GM21619 (cell line): ENCODE data around the gene TMEM187.
A peak's percentile ranks its signal among the peaks of the same experiment; 100 is the strongest.
"Not testable (repeated sequence)": the region's sequence is repeated elsewhere in the genome, so short reads cannot be mapped to it uniquely, and the experiment has no call there.

ENCODE experiments used
- ATAC-seq: cut with Tn5 transposase; IDR thresholded peaks from one replicate; pipeline ENCODE4 v1.9.1; 2021; ENCODE audit not compliant: unreplicated experiment

TMEM187 gene

DNA sequence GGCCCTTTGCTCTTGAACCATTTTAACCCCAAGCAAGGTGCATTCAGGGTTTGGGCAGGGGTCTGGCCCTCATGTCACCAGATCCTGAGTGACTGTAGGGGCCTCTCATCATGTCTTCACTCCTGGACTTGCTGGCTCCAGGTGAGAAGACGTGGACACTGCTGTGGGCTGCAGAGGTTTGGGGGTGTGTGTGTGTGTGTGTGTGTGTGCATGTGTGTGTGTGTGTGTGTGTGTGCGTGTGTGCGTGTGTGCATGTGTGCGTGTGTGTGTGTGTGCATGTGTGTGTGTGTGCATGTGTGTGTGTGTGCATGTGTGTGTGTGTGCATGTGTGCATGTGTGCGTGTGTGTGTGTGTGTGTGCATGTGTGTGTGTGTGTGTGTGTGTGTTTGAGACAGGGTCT is 21.8 kb downstream of the TMEM187 start:
- not testable (repeated sequence) for ATAC-seq

DNA sequence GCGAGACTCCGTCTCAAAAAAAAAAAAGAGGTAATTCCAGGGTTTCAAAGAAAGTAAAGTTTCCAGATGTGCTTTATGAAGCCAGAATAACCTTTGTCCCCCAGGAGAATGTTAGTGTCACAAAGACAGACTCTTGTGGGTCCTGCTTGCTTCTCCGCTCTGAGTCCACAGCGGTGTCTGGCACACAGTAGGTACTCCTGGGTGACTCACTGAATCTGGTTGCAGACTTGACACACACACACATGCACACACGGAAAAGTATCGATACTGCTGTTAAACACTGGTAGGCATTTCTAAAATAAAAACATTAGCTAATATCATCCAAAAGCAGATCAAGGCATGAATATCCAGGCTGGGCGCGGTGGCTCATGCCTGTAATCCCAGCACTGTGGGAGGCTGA is 22.9 kb downstream of the TMEM187 start:
- no peak for ATAC-seq

DNA sequence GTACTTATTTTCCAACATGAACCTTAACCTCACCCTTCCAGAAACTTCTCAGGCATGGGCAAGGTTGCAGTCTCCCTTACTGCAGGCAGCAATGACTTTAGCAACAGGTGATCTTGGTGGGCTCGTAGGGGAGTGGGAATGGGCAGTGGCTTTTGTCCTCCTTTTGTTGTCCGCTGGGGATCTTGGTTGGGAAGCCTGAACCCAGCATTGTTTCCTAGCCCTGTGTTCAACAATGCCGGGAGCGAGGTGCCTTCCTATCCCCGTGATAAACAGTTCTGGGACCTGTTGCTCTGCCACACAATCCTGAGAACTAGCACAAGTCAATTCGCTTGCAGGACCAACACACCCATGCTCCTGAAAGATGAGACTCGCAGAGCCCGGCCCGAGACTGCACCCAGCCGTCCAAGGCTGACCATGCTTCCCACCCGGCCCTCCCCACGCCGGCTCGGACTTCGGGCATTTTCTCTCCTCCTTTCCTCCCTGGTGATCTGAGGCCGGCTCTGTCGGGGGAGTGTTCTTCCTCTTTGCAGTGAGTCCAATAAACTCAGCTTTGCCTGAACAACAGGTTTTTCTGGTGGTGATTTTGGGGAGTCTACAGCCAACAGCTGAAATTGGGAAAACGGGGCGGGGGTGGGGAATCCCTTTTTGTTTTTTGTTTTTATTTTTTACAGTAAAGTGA is 26.9 kb downstream of the TMEM187 start:
- ATAC-seq: no peak

DNA sequence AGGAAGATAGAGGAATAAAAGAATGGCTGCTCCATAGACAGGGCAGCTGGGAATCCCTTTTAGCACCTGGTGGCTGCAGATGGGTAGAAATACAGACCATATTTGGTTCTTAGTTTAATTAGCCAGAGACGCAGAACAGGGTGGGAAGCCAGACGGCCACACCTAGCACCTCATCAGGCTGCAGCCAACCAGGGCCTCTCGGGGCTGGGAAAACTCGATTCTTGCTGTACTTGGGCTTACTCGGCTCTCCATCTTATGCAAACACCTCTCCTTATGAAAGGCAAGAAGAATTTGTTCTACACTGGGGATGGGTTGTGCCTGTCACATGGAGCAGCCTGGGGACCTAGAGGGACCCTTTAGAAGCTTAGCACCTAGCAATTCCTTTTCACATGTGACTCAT is 27.5 kb downstream of the TMEM187 start:
- no peak for ATAC-seq

DNA sequence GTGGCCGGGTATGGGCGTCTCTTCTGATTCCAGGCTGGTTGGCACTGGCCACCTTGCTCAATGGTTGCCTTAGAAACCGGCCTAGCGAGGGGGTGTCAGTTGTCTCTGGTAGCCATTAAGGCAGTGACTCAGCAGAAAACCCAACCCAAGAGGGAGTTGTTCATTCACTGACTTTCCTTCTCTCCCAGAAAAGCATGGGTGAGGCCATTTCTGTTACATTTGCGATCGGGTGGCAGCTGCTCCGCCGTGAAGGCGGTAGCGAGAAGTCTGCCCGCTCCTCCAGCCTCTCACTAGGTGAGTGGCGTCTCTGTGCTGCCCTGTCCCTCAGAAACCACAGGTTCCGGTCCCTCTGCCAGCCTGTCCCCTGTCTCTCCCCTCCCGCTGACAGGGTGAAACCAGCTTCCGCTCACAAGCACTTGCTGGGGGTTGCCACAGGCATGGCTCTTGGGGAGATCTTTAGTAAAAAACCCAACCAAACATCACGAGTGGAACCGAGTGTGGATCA is 29.7 kb downstream of the TMEM187 start:
- peak; percentile 62 for ATAC-seq

DNA sequence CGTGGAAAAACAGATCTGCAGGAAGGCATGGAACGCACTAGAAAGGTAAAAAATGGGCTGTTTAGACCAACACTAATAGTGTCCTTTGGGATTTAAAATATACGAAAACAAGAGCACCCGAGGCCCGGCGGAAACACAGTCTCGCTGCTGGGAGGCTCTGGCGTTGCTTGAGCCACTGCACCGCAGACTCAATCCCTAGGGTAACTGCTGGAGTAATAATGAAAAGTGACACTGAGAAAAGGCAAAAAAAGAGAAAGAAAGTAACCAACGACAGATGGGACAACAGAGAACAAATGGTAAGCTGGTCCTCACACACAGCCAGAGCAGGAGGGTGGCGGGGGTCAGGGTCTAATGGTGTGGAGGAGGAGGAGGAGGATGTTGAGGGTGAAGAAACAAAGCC is 31.8 kb downstream of the TMEM187 start:
- ATAC-seq: no peak

DNA sequence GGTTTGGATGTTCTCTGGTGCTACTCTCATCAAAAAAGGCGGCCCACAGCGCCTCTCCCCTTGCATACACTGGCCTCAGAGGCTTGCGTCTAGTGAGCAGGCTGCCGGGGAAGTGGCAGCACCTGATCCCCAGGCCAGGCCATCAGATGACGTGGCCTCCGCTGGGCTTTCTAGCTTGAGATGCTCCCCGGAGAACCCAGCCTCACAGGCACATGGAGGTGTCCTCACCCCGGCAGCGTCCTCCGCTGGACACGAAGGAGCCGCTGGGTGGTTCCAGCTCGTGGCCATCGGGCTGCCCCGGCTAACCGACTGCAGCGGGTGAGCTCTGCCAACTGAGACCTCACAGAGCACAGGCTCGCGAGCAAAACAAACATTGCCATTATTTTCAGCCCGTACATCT is 34.4 kb downstream of the TMEM187 start:
- ATAC-seq: no peak

DNA sequence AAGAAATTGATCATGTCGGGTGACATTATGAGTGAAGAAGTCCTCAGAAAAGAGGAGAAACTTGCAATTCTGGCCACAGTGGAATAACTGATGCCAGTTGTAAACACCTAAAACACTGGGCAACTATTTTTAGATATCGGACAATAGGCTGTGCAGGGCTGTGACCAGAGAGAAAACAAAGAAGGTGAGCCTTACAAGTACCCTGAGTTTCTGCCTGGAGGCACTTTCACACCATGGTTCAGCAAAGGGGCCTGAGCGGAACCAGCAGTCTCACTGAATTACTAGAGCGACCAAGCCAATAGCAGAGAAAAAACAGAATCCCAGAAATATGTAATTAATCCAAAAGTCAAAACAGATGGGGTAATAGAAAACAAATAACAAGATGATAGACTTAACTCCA is 36.0 kb downstream of the TMEM187 start:
- no peak for ATAC-seq

DNA sequence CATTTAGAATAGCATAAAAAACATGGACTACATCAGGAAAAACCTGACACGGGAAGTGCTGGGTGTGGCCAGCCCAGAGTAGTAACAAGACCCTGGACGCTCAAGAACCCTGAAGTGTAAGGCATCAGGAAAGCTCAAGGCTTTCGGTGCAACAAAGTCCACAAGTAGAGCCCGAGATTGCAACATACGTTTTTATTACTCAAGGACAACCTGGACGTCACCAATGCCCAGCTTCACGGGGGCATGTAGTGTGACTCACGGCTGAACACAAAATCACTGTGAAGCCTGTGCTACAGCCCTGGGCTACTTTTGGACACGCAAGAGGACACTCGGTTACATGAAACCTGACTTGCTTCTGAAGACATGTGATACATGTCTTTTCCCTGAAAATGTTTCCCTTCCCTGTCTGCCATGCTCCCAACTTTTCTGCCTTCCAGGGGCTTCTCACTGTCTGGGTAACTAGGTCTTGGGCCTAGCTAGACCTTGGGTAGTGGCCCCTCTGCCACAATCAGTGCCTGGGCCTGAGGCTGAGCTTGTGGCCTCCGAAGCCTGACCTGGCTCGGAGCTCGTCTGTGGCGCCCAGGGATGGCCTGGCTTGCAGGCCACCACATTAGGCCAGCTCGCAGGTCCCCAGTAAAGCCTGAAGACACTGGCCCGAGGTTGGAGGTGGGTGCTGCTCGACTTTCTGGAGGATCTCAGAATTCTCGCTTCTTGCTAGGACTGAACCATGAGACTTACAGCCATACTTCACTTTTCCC is 38.0 kb downstream of the TMEM187 start:
- no peak for ATAC-seq

DNA sequence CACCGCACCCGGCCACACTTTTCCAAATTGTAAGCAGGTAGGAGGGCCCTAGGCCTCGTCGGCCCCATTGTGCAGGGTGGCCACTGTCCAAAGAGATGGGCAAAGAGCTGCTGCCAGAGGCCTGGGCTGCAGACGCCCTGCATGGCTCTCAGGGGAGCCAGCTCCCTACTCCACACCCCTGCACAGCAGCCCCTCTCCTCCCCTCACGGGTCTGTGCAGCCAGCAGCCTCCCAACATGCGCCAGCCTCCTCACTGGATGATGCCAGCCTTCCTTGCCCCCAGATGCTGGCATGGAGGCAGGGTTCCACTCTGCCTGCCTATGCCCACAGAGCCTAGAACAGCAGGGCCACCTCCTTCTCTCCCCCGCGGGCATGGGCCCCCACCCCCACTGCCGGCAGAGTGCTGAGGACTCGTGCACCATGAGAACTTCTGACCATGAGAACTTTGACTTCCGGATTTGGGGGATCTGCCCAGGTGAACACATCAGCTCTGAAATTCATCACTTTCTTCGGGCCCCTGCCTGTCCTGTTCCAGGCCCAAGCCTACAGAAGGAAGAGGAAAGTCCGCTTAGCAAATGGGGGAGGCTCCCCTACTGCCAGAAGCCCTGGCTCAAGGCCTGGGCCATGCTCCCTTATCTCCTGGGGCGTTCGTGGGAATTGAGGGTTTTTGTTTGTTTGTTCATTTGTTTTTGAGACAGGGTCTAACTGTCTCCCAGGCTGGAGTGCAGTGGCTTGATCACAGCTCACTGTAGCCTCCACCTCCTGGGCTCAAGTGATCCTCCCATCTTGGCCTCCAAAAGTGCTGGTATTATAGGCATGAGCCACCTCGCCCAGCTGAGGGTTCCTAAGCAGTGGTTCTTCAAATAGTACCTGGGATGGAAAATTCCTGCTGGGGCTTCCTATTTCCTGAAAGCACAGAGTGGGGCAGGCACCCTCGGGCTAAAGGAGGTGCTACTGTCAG is 39.1 kb downstream of the TMEM187 start:
- ATAC-seq: no peak

DNA sequence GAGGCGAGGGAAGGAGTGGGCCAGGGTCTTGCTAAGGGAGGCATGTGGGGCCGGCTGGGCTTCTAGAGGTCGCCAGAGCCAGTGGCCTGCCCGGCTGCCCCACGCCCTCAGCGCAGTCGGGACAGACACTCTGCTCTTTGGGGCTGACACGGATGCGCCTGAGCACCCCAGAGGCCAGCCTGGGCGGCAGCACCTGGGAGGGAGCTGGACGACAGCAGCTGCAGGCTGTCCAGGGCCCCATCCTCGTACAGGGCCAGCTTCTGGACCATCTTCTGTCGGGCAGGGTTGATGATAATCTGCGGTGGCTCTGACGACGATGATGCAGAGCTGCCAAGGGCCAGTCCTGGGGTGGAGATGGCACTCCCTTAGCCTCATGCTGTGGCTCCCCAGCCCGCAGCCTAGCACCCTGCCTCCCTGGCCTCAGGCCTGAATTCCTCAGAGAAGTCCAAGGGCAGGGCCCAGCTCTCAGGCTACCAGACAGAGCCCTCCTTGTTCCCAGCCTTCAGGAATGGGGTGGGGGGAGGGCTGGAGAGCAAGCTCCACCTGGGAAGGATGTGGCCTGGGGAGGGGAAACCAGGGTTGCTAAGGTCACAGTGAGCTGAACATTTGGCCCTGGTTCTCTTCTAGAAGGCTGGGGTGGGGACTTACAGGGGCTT is 39.9 kb downstream of the TMEM187 start:
- no peak for ATAC-seq

DNA sequence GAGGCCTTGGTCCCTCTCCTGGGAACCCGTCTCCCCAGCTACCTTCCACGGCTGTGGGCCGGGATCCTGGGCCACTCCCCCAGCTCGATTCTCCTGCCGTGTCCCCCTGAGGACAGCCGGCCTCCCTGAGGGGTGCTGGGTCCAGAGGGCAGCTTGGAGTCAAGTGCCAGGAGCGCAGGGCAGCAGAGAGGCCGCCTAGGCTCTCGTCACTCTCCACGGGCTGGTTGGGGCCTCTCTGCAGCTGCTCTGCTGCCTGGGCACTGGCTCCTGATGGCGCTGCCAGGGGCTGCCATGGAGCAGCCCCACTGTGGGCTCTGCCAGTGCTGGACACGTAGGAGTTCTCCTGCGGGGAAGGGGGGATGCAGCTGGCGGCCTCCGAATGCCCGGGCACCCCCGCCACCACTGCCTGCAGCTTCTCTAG is 40.5 kb downstream of the TMEM187 start:
- ATAC-seq: no peak

DNA sequence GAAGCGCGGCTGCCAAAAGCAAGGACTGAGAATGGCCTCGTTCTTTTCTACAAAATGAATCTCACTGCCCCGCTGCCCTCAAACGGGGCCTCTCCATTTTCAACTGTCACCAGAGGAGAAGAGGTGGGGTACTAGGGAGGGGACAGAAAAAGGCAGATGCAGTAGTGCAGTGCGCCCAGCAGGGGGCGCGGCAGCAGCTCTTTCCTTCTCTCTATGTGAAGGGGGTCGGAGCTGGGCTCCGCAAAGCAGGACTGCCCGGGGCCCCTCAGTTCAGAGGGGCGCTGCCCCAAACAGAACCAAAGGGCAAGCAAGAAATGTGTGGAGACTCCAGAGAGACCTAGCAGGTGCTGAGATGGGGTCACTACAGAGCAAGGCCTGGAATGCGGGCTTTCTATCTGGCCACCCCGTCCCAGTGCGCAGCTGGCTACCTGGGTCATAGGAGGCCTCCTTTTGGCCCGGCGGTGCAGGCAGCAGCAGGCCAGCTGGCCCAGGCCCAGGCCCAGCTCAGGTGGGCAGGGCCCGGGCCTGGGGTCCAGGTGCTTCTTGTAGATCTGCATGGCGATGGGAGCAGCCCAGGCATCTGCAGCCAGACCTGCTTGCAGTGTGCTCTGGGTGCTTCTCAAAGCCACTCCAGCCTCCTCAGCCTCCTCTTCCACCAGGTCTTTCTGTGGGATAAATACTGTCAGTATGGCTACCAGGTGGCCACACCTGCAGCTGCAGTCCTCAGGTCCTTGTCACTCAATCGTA is 41.2 kb downstream of the TMEM187 start:
- no peak for ATAC-seq

DNA sequence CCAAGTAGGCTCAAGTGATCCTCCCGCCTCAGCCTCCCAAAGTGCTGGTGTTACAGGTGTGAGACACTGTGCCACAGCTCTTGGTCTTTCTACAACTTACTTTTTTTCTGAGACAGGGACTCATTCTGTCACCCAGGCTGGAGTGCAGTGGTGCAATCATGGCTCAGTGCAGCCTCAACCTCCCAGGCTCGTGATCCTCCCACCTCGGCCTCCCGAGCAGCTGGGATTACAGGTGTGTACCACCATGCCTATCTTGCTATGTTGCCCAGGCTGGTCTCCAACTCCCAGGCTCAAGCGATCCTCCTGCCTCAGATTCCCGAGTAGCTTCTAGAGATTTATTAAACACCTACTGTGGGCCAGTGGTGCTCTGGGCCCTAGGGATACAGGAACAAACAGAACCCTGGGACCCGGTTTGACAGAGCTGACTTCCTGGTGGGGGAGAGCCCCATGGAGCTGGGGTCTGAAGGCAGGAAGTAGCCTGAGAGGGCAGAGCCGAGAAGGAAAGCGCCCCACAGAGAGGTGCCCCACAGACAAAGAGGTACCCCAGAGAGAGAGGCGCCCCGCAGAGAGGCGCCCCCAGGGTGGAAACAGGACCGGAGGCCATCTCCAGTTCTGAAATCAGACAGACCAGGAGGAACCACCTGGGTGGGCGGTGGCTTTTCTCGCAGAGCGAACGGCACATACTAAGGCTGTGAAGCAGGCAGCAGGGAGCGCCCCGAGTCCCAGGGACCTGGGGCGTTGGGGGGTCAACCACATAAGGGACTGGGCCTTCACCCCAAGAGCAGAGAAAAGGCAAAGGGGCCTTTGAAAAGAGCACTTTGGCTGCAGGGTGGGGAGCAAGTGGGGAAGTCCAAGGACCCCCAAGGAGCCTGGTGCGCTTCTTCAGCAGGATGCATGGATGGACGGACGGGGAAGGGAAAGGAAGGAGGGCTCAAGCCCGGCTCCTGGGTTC is 42.2 kb downstream of the TMEM187 start:
- no peak for ATAC-seq

DNA sequence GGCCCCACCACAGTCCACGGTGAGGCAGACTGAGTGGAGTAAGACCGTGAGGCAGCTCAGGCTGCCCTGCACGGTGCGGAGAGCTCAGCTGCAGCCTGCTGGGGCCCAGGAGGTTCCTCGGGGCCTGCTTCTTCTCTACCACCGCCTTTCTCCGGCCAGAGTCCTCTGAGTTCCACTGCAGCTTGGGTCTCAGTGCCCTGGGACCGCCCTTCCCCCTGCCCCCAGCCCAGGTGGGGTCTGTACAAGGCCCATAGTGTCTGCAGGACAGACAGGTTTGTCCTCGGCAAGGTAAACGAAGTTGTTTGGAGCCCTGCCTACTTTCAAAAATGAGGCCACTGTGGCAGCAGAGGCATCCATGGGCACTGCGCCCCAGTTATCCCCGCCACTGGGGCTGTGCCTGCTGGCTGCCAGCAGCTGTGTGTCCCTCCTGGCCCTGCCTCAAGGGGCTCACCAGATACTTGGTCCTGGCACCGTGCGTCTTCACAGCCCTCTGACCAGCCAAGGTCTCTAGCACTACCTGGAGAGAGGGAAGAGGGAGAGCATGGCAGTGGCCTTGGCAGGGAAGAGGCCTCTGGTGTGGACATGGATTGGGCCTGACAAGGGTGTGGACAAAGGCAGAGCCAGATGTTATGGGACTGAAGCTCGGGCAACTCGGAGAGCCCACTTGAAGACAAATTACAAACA is 43.2 kb downstream of the TMEM187 start:
- ATAC-seq: no peak

DNA sequence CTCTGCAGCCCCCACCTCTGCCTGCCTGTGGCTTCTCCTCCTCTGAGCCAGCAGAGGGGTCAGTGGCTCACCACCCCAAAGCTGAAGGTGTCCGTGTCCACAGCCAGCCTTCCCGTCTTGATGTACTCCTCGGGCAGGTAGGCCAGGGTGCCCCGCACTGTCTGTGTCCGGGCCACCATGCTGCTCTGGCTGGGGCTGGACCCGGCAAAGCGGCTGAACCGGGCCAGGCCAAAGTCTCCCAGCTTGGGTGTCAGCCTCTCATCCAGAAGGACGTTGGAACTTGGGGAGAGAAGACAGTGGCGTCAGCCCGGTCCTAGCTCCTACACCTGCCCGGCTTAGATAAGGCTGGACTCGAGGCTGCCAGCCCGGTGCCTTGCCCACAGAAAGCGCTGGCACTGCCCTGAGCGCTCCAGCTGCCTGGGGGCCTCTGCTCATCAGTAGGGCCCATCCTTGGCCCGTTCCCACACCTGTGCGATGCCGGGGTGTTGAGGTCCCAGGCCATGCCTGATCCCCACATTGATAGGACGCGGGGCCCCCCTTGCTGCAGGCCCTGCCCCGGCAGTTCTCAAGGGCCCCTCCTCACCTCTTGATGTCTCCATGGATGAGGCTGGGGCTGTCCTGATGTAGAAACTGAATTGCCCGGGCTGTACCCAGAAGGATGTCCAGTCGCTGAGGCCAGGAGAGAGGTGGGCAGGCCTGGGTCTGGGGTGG is 44.0 kb downstream of the TMEM187 start:
- ATAC-seq: no peak

DNA sequence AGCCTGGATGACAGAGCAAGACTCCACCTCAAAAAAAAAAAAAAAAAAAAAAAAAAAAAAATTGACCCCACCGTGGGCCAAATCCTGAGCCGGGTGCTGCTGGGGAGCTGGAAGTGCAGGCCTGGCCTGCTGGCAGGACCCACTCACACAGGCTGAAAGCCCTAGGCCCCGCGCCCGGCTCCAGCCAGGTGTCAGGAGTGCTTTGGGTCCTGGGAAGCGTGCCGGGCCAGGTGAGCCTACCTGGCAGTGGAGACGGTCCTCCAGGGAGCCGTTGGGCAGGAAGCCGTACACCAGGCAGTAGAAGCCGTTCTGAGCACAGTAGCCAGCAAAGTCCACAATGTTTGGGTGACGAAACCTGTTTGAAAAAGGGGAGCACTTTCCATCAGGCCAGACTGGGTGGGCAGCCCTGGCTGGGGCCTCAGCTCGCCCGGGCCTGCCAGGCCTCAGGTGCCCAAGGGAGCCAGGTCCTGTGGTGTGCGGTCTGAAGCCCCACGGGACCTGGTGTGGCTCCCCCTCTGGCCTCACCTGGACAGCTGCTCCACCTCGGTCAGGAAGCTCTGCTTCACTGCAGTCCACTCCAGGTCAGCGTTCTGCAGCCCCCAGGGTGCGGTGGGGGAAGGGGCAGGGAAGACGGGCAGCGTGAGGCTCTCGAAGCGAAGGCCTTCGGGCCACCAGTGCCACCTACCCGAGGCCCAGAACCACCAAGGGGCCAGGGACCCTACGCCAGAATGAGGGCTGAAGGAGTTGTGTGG is 45.4 kb downstream of the TMEM187 start:
- ATAC-seq: no peak
